Suppressor macrophage treated with lipopolysaccharide for 4 hours (primary cell): ENCODE results near the gene HOXB5.
A peak's percentile ranks its signal among the peaks of the same experiment; 100 is the strongest.

Source experiments
- DNase-seq: peaks from one replicate; pipeline ENCODE4 v3.0.0-alpha.2; 2020

The HOXB5 gene

DNA sequence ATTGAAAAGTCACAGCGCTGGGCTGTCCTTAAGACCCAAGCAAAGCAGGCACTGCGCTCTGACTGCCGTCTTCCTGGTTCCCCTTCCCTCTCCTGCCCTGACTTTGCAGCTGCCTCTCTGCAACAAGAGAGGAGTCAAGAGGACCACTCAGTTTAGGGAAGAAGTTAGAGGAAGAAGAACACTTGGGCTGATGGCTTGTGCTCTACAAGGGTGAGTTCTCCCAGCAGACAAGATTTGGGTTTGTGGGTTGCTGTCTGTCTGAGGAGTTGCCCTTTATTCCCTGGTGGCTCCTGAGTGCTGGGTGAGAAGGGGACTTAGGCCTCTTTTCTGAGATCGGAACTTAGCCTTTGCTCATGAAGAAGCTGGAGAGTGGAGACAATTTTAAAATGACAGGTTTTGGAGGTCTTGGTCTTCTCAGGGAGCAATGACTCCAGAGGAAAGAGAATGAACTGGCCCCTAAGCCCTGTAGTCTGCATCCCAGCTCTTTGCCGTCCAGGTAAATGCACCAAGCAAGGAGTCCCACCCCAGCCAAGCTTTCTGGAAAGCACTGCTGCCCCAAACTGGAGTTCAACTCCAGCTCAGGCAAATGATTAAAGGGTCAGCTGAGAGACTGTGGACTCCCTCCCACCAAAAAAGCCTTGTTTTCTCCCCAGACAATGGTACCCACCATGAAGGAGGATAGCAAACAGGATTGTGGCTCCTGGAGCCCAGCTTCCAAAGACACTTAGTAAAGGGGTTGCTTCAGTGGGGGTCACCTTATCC, 35.3 kb upstream of the HOXB5 start:
- no peak for DNase-seq

- DNase-seq: no peak
Observed at GRCh38 chr17:48627623-48628521, 34.3 kb upstream of the HOXB5 start.

- no peak for DNase-seq
Observed at GRCh38 chr17:48627118-48627597, 33.6 kb upstream of the HOXB5 start.

DNA sequence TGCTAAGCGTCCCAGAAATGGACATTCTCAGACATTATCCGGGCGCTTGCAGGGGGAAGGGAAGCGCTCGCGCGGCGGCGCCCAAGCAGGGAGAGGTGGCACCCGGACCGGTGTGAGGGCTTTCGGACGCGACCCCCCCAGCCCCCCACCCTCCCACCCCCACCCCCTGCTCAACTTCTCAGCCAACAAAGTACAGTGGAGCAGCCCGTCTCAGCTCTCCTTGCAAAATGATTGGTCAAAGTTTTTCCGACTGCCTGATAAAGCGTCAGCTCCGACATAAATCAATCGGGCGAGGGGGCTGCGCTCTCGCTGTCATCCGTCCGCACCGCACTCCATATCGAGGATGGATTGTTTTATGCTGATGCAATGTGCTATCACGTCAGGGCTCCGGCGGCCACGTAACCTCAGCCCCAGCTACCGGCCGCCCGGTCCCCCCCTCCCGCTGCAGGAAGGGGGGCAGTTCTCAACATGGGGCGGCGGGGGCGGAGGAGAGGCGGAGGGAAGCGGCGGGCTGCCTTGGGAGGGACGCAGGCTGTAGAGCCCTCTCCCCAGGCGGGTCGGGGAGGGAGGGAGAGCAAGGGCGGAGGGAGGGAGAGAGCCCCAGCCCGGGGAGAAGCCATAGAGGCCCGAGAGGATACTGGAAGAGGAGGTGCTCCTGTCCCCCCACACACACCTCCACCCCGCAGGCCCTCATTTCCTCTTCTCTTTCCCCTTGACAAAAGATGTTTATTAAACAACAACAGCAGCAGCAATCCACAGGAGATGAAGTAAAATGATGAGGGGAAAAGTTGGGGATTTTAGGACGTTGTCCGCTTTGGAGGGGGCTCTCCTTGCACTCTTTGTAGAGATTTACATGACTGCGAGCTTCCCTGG, 32.9 kb upstream of the HOXB5 start, which contains the start of gene HOXB9:
HOXB9 (minus strand) TSS at position 114 of the 873 bp plus-strand sequence; CDS start at position 25, 89 bp downstream.
- DNase-seq: no peak

DNA sequence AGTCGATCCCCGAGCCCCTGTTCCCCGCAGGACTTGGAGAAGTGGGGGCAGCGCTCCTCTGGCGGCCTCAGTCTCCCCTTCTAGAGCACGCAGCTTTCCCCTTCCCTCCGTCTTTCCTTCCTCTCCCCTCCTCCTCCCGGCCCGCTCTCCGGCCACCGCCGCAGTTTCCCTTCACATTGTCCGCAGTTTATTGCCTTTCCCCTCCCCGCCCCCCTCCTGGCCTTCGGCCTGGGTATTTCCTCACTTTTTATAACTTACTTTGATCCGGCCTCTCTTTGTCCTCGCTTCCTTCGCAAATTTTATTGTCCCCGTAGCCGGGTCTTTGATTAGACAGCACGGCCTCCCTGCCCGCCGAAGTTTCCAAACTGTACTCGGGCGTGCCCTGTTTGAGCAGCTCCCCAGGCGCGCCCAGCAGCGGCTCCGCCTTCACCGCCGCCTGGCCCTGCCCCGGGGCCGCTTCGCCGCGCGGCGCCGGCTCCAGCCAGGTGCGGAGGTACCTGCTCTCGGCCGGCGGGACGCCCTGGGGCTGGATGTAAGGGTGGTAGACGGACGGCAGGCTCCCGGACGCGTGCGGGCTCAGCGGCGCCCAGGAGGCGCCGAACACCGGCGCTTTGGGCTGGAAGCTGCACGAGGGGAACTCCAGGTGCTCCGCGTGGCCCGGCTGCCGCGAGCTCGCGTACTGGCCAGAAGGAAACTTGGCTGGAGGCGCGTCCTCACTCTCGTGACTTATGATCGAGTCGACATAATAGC, 32.1 kb upstream of the HOXB5 start:
- no peak for DNase-seq

- DNase-seq: no peak
Observed at GRCh38 chr17:48624544-48625494, 31.2 kb upstream of the HOXB5 start.

DNA sequence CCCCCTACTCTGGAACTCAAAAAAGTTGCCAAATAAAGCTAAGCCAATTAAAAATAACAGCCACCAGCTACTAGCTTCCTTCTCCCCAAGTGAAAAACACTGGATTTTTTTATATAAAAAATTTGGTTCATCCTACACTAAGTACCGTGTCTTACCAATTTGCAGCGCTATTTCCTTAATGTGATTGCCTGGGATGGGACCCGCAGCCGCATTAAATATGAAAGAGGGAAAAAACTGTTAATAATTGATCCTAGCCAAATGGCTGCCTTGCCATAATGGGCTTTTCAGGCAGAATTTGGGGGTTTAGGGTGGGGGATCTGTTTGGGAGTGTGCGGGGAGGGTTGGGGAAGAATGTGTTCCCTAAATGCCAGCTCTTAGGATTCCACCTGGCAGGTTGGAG, 30.5 kb upstream of the HOXB5 start:
- DNase-seq: no peak

- DNase-seq: no peak
Observed at GRCh38 chr17:48623583-48623982, 30.0 kb upstream of the HOXB5 start.

DNA sequence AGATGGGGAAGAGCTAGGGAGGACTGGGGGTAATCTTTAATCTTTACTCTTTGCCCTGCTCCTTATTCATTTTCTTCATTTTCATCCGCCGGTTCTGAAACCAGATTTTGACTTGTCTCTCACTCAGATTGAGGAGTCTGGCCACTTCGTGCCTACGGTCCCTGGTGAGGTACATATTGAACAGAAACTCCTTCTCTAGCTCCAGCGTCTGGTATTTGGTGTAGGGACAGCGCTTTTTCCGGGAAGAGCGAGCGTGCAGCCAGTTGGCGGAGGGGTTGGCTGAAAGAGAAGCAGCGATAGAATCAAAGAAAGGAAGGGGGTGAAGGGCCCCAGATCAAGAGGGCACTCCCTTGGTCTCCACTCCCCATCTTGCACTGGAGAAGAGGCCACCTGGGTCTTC, 29.3 kb upstream of the HOXB5 start:
- no peak for DNase-seq

GRCh38 chr17:48621410-48622392, 28.1 kb upstream of the HOXB5 start:
- no peak for DNase-seq

DNA sequence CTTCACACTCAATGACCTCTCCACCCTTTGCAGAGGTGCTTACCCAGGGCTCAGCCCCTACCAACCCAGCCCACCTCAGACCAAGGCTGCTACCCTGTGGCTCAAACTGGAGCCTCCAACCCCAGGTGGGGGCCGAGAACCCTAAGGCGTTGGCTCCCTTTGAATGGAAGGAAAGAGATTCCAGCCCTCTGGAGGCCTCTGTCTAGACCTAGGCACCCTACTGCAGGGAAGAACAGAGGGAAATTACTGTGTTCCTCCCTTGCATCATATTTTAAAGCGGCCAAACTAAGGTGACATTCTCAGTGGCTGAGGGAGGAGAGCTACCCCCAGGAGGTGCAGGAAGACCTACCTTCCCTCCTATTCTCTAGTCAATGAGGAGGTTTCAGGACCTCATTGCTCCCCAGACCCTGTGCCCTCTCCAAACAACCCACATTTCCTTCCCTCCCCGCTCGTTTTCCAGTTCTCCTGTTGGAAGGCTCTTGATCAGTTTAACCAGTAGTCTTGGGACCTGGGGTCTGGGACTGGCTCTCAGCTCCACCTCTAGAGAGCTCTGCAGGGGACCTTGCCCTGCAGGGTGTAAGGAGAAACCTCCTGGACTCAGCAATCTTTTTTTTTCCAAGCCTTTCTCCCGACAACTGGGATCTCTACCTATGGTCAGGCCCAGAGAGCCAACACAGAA, 27.0 kb upstream of the HOXB5 start:
- no peak for DNase-seq

DNA sequence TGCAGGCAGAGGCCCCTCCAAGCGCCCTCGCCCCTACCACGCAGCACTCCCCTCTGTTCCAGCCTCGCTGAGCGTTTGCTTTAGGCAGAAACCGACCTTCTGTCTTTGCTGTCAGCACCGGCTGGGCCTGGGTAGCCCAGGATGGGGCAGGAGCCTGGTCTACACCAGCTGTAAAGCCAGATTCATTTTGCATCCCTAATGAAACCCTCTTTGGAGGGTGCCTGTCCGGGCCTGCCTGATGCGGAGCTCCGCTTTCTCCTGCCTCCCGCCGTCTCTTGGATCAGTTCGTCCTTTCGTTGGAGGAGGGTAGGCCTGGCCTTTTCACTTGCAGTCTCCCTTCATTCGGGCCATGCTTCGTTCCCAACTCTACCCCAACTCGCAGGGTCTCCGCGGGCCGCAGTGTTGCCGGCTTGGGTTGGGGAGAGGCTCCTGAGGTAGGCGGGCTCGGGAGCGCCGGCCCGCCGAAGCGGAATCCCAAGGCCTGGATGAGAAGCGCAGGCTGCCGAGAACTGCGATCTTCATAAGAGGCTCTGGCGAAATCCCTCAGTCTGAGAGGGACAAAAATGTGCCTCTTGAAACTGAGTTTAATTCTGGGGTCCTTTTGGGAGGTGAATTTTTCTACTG, 26.4 kb upstream of the HOXB5 start:
- DNase-seq: no peak

DNA sequence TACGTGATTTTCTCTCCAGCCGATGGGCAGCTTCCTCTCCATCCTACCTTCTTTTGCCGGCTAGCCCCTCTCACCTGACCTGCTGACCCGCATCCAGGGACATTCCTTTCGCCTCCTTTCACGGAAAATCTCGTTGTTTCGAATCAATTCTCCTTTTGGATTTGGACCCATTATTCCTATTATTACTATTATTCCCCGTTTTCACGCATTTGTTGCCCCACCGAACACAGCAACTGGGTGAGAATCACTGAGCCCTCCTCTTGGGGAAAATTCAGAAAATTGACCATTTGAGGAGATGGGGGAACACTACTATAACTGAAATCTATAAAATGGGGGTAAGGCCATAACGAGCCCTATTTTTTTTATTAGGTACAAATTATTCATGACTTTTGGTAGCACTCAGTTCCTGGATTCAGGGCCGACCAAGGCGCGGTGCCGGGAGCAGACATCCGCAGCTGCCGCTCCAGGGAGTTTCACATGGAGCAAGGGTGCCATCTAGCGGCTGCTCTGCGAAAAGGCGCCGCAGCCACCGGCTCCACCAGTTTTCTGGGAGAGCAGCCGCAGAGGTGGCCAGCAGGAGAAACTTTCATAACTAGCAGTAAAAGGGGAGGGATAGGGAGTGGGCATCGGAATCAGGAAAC, 24.8 kb upstream of the HOXB5 start:
- DNase-seq: peak; percentile 90

DNA sequence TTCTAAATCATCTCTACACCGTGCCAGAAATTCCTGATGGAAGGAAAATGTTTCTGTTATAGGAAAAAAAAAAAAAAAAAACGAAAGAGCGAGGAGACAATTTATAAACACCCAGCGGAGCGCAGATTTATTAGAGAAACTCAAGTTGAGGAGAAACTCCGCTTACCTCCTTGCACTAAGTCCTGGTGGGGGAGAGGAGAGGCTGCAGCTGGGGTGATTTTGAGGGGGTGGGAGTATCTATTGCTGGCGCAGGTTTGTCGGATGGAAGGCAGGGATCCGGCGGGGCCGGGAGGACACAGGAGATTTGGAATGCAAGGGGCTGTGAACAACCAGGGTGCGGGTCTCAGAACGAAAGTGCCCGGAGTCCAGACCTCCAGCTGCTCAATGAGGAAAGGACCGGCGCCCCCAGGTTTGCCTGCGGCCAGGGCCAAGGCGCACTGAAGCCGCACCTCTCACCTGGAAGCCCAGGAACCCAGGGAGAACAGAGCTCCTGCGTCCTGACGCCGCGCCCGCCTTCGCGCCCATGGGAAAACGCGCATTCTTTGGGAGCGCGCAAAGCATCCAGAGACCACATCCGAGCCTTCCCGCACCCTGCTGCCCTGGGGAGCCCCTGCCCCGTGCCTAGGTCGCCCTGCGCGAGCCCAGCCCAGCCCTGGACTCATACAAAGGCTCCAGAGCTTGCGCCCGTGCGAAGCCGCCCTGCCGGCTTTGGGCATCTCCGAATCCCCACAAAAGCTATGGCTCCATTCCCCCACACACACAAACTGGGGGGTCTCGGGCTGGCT, 24.1 kb upstream of the HOXB5 start:
- no peak for DNase-seq

- DNase-seq: no peak
Observed at GRCh38 chr17:48616717-48617470, 23.3 kb upstream of the HOXB5 start.

DNA sequence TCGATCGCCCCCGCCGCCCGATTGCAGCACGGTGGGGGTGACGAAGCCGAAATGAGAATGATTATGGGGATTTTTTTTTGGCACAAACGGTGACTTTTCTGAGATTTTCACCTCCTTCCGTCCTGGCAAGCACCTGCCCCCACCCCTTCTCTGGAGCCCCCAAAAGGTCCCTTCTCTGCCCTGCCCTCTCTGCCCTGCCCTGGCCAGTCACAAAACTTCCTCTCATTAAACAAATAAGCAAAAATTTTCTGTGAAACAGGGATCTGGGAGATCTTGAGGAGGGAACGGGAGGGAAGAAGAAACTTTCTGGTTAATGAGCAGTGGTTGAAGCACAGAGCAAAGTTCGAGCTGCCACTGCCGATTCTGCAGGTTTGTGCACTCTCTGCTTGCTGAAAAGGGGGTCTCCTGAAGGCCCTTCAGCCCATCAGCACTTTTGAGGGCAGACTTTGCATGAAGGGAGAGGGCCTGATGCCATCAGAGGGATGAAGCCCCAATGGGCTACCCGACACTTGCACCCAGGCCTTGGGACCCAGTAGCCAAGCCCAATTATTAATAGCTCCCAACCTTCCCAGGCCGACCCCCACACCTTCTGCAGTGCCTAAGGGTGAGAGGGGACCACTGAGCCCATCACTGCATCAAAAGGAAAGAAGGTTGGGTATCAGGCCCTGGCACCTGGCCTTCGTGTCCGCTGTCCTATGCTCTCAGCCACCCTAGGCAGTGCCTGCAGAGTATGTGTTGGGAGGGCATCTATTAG, 22.6 kb upstream of the HOXB5 start:
- DNase-seq: no peak
